ENCODE measurements around the gene SLC2A4. TPM values are rescaled to one million over a fixed set of nuclear protein-coding genes. Genes with fewer than 3 reads are reported as not detected.

The SLC2A4 gene
- total RNA-seq, 1 donor from 2014 or later, result 0.42 TPM

DNA sequence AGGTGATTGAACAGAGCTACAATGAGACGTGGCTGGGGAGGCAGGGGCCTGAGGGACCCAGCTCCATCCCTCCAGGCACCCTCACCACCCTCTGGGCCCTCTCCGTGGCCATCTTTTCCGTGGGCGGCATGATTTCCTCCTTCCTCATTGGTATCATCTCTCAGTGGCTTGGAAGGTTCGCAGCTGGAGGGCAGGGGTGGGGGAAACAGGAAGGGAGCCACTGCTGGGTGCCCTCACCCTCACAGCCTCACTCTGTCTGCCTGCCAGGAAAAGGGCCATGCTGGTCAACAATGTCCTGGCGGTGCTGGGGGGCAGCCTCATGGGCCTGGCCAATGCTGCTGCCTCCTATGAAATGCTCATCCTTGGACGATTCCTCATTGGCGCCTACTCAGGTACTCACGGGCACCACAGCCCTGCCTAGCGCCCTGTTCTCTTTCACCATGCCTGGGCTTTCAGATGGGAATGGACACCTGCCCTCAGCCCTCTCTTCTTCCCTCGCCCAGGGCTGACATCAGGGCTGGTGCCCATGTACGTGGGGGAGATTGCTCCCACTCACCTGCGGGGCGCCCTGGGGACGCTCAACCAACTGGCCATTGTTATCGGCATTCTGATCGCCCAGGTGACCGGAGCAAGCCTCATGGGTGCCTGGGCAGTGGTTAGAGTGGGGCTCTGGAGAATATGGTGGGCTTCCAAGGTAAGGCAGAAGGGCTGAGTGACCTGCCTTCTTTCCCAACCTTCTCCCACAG, 2.1 kb downstream of the SLC2A4 start:
- no peak overlapping the region for H3K27ac Mint-ChIP-seq (ENCODE audit: unreplicated experiment)
- no peaks in the 10 kb centered on the region for H3K36me3 Mint-ChIP-seq (ENCODE audit: unreplicated experiment)
- peaks cover 22% of the 10 kb centered on the region for H3K27me3 Mint-ChIP-seq (ENCODE audit: unreplicated experiment)
- no peak for TF ChIP-seq CTCF (IDR thresholded peaks at IDR 0.05; ENCODE audit: partially characterized antibody, unreplicated experiment)
- peaks cover 4% of the 10 kb centered on the region for H3K4me1 Mint-ChIP-seq (ENCODE audit: low read depth, unreplicated experiment)
- H3K4me3 Mint-ChIP-seq (ENCODE audit: unreplicated experiment), result no peak overlapping the region
- DNase-seq, result no peak
- H3K9me3 Mint-ChIP-seq (ENCODE audit: unreplicated experiment), result peaks cover 2% of the 10 kb centered on the region

GRCh38 chr17:7284911-7285310, 3.4 kb downstream of the SLC2A4 start:
- Mint-ChIP-seq H3K36me3 (ENCODE audit: unreplicated experiment) (no peaks in the 10 kb centered on the region), H3K27me3 (ENCODE audit: unreplicated experiment) (peaks cover 20% of the 10 kb centered on the region), H3K9me3 (ENCODE audit: unreplicated experiment) (peaks cover 2% of the 10 kb centered on the region), H3K27ac (ENCODE audit: unreplicated experiment) (no peak overlapping the region), H3K4me3 (ENCODE audit: unreplicated experiment) (no peak overlapping the region), H3K4me1 (ENCODE audit: low read depth, unreplicated experiment) (peaks cover 4% of the 10 kb centered on the region)
- no peak for DNase-seq
- TF ChIP-seq CTCF (IDR thresholded peaks at IDR 0.05; ENCODE audit: partially characterized antibody, unreplicated experiment), result no peak

DNA sequence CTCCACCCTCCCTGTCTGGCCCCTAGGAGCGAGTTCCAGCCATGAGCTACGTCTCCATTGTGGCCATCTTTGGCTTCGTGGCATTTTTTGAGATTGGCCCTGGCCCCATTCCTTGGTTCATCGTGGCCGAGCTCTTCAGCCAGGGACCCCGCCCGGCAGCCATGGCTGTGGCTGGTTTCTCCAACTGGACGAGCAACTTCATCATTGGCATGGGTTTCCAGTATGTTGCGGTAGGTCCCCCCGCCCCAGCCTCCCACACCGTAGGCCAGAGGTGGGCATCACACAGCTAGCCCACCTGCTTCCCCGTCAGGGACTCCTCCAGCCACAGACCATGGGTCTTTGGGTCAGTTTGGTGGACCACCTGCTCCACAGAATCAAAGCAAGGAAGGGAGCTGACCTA, 4.2 kb downstream of the SLC2A4 start:
- Mint-ChIP-seq H3K36me3 (ENCODE audit: unreplicated experiment) (no peaks in the 10 kb centered on the region), H3K27me3 (ENCODE audit: unreplicated experiment) (peaks cover 18% of the 10 kb centered on the region), H3K4me3 (ENCODE audit: unreplicated experiment) (no peak overlapping the region), H3K4me1 (ENCODE audit: low read depth, unreplicated experiment) (no peaks in the 10 kb centered on the region), H3K9me3 (ENCODE audit: unreplicated experiment) (no peaks in the 10 kb centered on the region), H3K27ac (ENCODE audit: unreplicated experiment) (no peak overlapping the region)
- no peak for TF ChIP-seq CTCF (IDR thresholded peaks at IDR 0.05; ENCODE audit: partially characterized antibody, unreplicated experiment)
- DNase-seq, result no peak

DNA sequence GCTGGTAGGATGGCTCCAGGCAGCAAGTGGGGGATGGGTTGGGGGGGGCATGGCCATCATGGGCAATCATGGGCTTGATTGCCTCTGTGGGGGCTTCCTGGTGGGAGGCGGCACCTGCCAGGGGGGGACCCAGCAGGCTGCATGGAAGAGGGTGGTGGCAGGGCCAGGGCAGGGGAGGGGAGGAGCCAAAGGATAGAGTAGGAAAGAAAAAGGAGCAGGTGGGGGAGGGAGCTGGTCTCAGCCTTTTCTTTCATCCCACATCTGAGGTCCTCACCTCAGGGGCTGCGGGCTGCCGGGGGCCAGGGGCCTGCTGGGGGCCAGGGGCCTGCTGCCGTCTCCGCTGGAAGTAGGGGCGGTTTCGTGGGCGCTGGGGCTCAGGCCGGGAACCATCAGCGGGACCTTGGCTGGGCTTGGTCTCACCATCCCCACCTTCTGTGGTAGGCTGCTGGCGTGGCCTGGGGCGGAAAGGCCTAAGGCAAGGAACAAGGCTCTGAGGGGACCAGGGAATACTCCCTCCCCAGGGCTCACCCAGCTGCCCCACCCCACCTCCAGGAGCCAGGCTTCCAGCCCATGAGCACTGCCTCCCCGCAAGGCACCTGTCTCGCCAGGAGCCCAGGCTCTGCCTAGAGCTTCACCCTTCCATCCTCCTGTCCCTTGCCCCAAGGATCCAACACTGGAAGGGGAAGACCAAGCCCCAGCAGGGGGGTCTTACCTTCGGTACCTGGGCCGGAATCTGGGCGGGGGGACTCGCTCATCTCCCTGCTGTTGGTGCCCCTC, 7.9 kb downstream of the SLC2A4 start:
- no peaks in the 10 kb centered on the region for H3K4me1 Mint-ChIP-seq (ENCODE audit: low read depth, unreplicated experiment)
- H3K27ac Mint-ChIP-seq (ENCODE audit: unreplicated experiment), result no peak overlapping the region
- no peaks in the 10 kb centered on the region for H3K36me3 Mint-ChIP-seq (ENCODE audit: unreplicated experiment)
- H3K27me3 Mint-ChIP-seq (ENCODE audit: unreplicated experiment), result peaks cover 16% of the 10 kb centered on the region
- H3K9me3 Mint-ChIP-seq (ENCODE audit: unreplicated experiment), result peaks cover 1% of the 10 kb centered on the region
- no peak for TF ChIP-seq CTCF (IDR thresholded peaks at IDR 0.05; ENCODE audit: partially characterized antibody, unreplicated experiment)
- no peak for DNase-seq
- no peak overlapping the region for H3K4me3 Mint-ChIP-seq (ENCODE audit: unreplicated experiment)

- H3K4me3 Mint-ChIP-seq (ENCODE audit: unreplicated experiment), result no peak overlapping the region
- H3K36me3 Mint-ChIP-seq (ENCODE audit: unreplicated experiment), result no peaks in the 10 kb centered on the region
These were observed 8.6 kb downstream of the SLC2A4 start for GRCh38 chr17:7290166-7290565.

More at GRCh38 chr17:7290166-7290565, 8.6 kb downstream of the SLC2A4 start:
- Mint-ChIP-seq H3K9me3 (ENCODE audit: unreplicated experiment) (peaks cover 2% of the 10 kb centered on the region), H3K27me3 (ENCODE audit: unreplicated experiment) (peaks cover 17% of the 10 kb centered on the region), H3K4me1 (ENCODE audit: low read depth, unreplicated experiment) (no peaks in the 10 kb centered on the region), H3K27ac (ENCODE audit: unreplicated experiment) (no peak overlapping the region)
- DNase-seq, result no peak
- TF ChIP-seq CTCF (IDR thresholded peaks at IDR 0.05; ENCODE audit: partially characterized antibody, unreplicated experiment), result no peak

Data from glutamatergic neuron (in vitro differentiated cells).